ENCODE data around the gene CALCOCO1. TPM values are rescaled to one million over a fixed set of nuclear protein-coding genes. Genes with fewer than 3 reads are reported as not detected.

The CALCOCO1 gene
- total and polyA plus RNA-seq, 9 of the 15 experiments (the other 6 are each of a cell fraction or from before 2014, with no cell fraction given), result 1.9 to 31.8 (median 11.0) TPM

DNA sequence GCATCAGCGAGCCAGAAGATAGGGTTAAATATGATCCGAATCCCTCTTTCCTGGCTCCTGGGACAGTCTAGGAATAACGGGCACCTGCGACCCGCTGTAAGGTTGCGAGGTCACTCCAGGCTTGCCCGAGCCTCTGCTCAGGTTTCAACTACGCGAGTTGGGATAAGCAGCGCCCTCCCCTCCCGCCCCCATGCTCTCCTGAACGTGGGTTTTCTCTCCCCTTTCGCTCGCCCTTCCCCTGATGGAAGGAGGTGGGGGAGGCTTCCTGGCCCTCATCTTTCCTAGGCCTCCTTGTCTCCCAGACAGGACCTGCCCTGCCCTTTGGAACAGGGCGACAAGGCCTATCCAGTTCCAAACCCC is 50.6 kb downstream of the CALCOCO1 start:
- TF ChIP-seq ZNF41 (CRISPR knock-in tag; conservative IDR thresholded peaks at IDR 0.05) (no peak), HMG20B (CRISPR knock-in tag; IDR thresholded peaks at IDR 0.05) (no peak), KAT7 (CRISPR knock-in tag; IDR thresholded peaks at IDR 0.05; ENCODE audit: borderline replicate concordance) (0 out of 2 replicates have a peak, but pooled peaks have one; percentile 4)
- TF ChIP-seq, protein P1, sequence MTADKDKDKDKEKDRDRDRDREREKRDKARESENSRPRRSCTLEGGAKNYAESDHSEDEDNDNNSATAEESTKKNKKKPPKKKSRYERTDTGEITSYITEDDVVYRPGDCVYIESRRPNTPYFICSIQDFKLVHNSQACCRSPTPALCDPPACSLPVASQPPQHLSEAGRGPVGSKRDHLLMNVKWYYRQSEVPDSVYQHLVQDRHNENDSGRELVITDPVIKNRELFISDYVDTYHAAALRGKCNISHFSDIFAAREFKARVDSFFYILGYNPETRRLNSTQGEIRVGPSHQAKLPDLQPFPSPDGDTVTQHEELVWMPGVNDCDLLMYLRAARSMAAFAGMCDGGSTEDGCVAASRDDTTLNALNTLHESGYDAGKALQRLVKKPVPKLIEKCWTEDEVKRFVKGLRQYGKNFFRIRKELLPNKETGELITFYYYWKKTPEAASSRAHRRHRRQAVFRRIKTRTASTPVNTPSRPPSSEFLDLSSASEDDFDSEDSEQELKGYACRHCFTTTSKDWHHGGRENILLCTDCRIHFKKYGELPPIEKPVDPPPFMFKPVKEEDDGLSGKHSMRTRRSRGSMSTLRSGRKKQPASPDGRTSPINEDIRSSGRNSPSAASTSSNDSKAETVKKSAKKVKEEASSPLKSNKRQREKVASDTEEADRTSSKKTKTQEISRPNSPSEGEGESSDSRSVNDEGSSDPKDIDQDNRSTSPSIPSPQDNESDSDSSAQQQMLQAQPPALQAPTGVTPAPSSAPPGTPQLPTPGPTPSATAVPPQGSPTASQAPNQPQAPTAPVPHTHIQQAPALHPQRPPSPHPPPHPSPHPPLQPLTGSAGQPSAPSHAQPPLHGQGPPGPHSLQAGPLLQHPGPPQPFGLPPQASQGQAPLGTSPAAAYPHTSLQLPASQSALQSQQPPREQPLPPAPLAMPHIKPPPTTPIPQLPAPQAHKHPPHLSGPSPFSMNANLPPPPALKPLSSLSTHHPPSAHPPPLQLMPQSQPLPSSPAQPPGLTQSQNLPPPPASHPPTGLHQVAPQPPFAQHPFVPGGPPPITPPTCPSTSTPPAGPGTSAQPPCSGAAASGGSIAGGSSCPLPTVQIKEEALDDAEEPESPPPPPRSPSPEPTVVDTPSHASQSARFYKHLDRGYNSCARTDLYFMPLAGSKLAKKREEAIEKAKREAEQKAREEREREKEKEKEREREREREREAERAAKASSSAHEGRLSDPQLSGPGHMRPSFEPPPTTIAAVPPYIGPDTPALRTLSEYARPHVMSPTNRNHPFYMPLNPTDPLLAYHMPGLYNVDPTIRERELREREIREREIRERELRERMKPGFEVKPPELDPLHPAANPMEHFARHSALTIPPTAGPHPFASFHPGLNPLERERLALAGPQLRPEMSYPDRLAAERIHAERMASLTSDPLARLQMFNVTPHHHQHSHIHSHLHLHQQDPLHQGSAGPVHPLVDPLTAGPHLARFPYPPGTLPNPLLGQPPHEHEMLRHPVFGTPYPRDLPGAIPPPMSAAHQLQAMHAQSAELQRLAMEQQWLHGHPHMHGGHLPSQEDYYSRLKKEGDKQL (CRISPR knock-in tag; IDR thresholded peaks at IDR 0.05; ENCODE audit: borderline replicate concordance), result no peak
- intact Hi-C loops (cut with micrococcal nuclease) (loop anchor here (1.0 to 2.0 kb wide), 3 partner anchors 50 to 133 kb away; partner anchors contain the start of gene ATF7), in situ Hi-C loops (cut with MboI) (loop anchor here (5.0 kb wide), 1 partner anchor 134 kb away; no protein-coding TSS in a partner anchor)
- H3K9ac ChIP-seq (ENCODE audit: insufficient read depth in 1 of 2, low read depth in 2 of 2, low read length in 2 of 2), result peak overlapping the region in 1 of 2 experiments; percentile 97; a peak in 1 of 4 replicates
- no peak for ATAC-seq
- DNase-seq (ENCODE audit: extremely low read depth in 1 of 4, low spot score in 3 of 4), result no peak
- peaks cover 0 to 4% of the 10 kb centered on the region in 2 experiments; a peak in 2 of 5 replicates for H3K27me3 ChIP-seq (ENCODE audit: control insufficient read depth in 2 of 2, insufficient read depth in 2 of 2, low read length in 2 of 2)
- H3K27ac ChIP-seq (ENCODE audit: extremely low read depth, low read depth, low read length), result no peak overlapping the region
- H3K4me1 ChIP-seq (replicated peaks in 1 of 2; ENCODE audit: control insufficient read depth in 2 of 2, insufficient read depth in 2 of 2, low read length in 2 of 2), result peaks cover 8 to 9% of the 10 kb centered on the region in 2 experiments; a peak in 3 of 5 replicates
- H3K4me3 ChIP-seq, result no peak overlapping the region
- 90% methylated on average over 7 of the region's 15 CpGs for WGBS (ENCODE audit: insufficient coverage, low coverage, missing lambda C conversion rate)
- peak overlapping the region; percentile 94 for H2AFZ ChIP-seq (ENCODE audit: low read depth, low read length)
- H3K4me2 ChIP-seq (ENCODE audit: insufficient read depth, low read length), result peak overlapping the region; percentile 71
- ChIA-PET POLR2A (interaction anchor here (0.6 to 2.8 kb wide), 11 partner anchors 9 to 310 kb away, joined by 3 to 15 read pairs (median 6); no protein-coding TSS in a partner anchor), CTCF (ENCODE audit: low intra/inter-chr PET ratio) (interaction anchor here (0.6 to 4.4 kb wide), 5 partner anchors 50 to 144 kb away, joined by 4 to 59 read pairs (median 8); partner anchors contain the start of gene ATF7)
- H3K36me3 ChIP-seq (ENCODE audit: control insufficient read depth, insufficient read depth, low read length), result peaks cover 33% of the 10 kb centered on the region
- H3K9me1 ChIP-seq (ENCODE audit: control insufficient read depth, insufficient read depth, low read length), result no peaks in the 10 kb centered on the region
- no peaks in the 10 kb centered on the region for H4K20me1 ChIP-seq (replicated peaks; ENCODE audit: control insufficient read depth, insufficient read depth, low read length)
- BruUV-seq (replicated peaks), result no TSS peak
- no peaks in the 10 kb centered on the region for H3K9me3 ChIP-seq (replicated peaks; ENCODE audit: control insufficient read depth, insufficient read depth, low read depth, low read length)
- no peak for FAIRE-seq
- H3K79me2 ChIP-seq (ENCODE audit: control insufficient read depth, insufficient read depth, low read length), result peaks cover 38% of the 10 kb centered on the region
